Measurements from ENCODE around the gene RIMKLB. TPM values are rescaled to one million over a fixed set of nuclear protein-coding genes. Genes with fewer than 3 reads are reported as not detected.
"Not testable (repeated sequence)": the region's sequence is repeated elsewhere in the genome, so short reads cannot be mapped to it uniquely, and the experiment has no call there.

RIMKLB gene
- total RNA-seq, 1 experiment from 2014 or later, result 21.4 TPM

- H3K36me3 ChIP-seq; H3K4me1 ChIP-seq (replicated peaks); H3K27ac ChIP-seq; H3K9me3 ChIP-seq (replicated peaks); H3K4me3 ChIP-seq; H3K27me3 ChIP-seq (replicated peaks); DNase-seq (ENCODE audit: low read depth in 1 of 2, low spot score in 2 of 2): not testable (repeated sequence)
Observed at GRCh38 chr12:8766121-8766520, 68.3 kb downstream of the RIMKLB start.

DNA sequence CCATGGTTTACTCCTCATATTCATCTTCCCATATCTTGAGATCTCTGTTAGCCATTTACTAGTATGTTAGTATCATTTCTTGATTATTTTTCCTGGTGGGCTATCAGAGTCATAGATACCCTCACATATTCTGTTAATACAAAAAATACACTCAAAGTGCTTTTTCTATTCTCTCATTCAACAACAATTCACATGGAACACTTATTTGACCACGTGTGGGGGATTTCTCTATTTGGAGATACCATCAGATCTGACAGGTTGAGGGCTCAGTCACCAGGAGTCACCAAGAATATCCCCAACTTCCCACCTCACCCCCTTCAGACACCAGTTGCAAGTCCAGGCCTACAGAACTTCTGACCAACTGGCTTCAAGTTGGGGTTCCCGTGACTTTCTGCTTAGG is 72.7 kb downstream of the RIMKLB start:
- no peak overlapping the region for H3K27ac ChIP-seq
- H3K9me3 ChIP-seq (replicated peaks), result no peaks in the 10 kb centered on the region
- peaks cover 9% of the 10 kb centered on the region; the same call in 1 of the 2 replicates for H3K36me3 ChIP-seq
- no peaks in the 10 kb centered on the region for H3K27me3 ChIP-seq (replicated peaks)
- H3K4me3 ChIP-seq, result no peak overlapping the region
- no peaks in the 10 kb centered on the region for H3K4me1 ChIP-seq (replicated peaks)
- no peak for DNase-seq (ENCODE audit: low read depth in 1 of 2, low spot score in 2 of 2)

DNA sequence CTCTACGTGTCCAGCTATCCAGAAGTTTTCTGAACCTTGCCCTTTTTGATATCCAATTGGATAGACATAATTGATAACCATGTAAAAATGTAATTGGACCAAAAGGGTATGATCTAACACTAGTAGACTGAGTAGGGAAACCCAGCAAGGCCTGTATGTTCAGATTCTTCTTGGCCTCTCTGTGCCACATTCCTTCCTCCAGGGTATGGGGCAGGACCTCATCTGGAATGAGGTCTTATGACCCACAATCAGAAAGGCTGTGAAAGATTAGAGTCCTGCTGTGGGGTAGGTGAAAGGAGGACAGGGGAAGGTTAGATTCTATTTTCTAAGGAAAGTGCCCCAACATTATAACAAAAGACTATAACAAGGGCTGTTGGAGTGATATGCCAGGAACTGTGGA is 73.3 kb downstream of the RIMKLB start:
- no peaks in the 10 kb centered on the region for H3K9me3 ChIP-seq (replicated peaks)
- H3K27me3 ChIP-seq (replicated peaks), result no peaks in the 10 kb centered on the region
- H3K36me3 ChIP-seq, result peaks cover 13% of the 10 kb centered on the region; the same call in 1 of the 2 replicates
- DNase-seq (ENCODE audit: low read depth in 1 of 2, low spot score in 2 of 2), result no peak
- no peak overlapping the region for H3K4me3 ChIP-seq
- H3K27ac ChIP-seq, result no peak overlapping the region
- H3K4me1 ChIP-seq (replicated peaks), result no peaks in the 10 kb centered on the region

DNA sequence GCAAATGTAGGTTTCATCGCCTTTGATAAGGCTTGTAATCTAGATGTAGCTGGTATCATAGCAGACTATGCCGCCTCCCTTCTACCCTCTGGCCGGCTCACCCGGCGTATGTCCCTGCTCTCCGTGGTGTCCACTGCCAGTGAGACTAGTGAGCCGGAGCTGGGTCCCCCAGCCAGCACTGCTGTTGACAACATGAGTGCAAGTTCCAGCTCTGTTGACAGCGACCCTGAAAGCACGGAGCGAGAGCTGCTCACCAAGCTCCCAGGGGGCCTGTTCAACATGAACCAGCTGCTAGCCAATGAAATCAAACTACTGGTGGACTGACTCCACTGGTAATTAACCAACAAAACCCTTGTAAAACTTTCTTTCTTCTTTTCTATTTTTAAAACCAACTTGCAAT is 75.7 kb downstream of the RIMKLB start:
- Histone ChIP-seq H3K27ac (no peak overlapping the region), H3K36me3 (peaks cover 16% of the 10 kb centered on the region), H3K9me3 (replicated peaks) (no peaks in the 10 kb centered on the region), H3K27me3 (replicated peaks) (no peaks in the 10 kb centered on the region), H3K4me1 (replicated peaks) (no peaks in the 10 kb centered on the region), H3K4me3 (no peak overlapping the region)
- DNase-seq (ENCODE audit: low read depth in 1 of 2, low spot score in 2 of 2), result no peak

- Histone ChIP-seq H3K9me3 (replicated peaks) (no peaks in the 10 kb centered on the region), H3K27me3 (replicated peaks) (no peaks in the 10 kb centered on the region), H3K4me1 (replicated peaks) (no peaks in the 10 kb centered on the region), H3K4me3 (no peak overlapping the region), H3K27ac (no peak overlapping the region), H3K36me3 (peaks cover 25% of the 10 kb centered on the region)
- no peak for DNase-seq (ENCODE audit: low read depth in 1 of 2, low spot score in 2 of 2)
Observed at GRCh38 chr12:8779281-8779680, 81.5 kb downstream of the RIMKLB start.

DNA sequence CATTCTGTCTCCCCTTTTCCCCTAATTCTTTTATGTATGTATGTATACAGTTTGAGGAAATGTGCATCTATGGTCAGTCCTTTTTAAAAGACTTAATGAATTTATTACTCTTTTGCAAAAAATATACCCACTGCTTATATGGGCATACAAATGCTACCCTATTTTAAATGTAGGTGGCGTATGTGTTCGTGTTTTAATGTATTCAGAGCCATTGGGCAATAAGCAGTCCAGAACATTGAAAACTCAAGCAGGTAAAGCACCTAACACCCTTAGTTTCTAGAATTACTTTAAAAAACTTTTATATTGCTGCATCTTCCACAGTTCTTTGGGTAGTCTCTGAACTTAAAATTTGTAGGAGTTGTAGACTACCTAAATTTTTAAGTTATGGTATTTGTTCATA is 82.1 kb downstream of the RIMKLB start:
- H3K27ac ChIP-seq, result no peak overlapping the region
- no peaks in the 10 kb centered on the region for H3K9me3 ChIP-seq (replicated peaks)
- H3K36me3 ChIP-seq, result peaks cover 25% of the 10 kb centered on the region
- H3K27me3 ChIP-seq (replicated peaks), result no peaks in the 10 kb centered on the region
- no peak for DNase-seq (ENCODE audit: low read depth in 1 of 2, low spot score in 2 of 2)
- H3K4me1 ChIP-seq (replicated peaks), result no peaks in the 10 kb centered on the region
- no peak overlapping the region for H3K4me3 ChIP-seq

DNA sequence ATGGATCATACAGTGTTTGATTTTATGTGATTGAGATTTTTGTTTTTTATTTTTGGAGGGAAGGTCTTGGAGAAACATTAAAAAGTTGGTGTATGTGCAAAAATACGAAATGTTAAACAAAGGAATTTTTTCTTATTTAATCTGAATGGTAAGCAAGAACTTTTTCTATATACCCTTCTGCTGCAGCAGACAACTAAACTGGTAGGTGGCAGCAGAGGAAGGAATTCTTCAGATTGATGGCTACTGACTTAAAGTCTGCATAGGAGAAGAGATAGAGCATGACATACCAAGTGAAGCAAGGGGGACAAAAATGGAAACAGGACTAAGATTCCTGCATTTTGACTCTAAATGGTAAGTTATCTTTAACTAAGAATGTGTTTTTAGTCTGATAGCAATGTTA is 82.6 kb downstream of the RIMKLB start:
- no peak overlapping the region for H3K4me3 ChIP-seq
- no peak overlapping the region for H3K27ac ChIP-seq
- peak in 1 of 2 experiments; percentile 4 for DNase-seq (ENCODE audit: low read depth in 1 of 2, low spot score in 2 of 2)
- H3K4me1 ChIP-seq (replicated peaks), result no peaks in the 10 kb centered on the region
- no peaks in the 10 kb centered on the region for H3K9me3 ChIP-seq (replicated peaks)
- H3K36me3 ChIP-seq, result peaks cover 25% of the 10 kb centered on the region
- H3K27me3 ChIP-seq (replicated peaks), result no peaks in the 10 kb centered on the region

GRCh38 chr12:8781381-8782127 is 83.8 kb downstream of the RIMKLB start:
- no peaks in the 10 kb centered on the region for H3K9me3 ChIP-seq (replicated peaks)
- H3K27ac ChIP-seq, result no peak overlapping the region

GRCh38 chr12:8784290-8784888 is 86.6 kb downstream of the RIMKLB start:
- Histone ChIP-seq H3K9me3 (replicated peaks) (no peaks in the 10 kb centered on the region), H3K4me1 (replicated peaks) (no peaks in the 10 kb centered on the region), H3K36me3 (peaks cover 14% of the 10 kb centered on the region; the same call in 1 of the 2 replicates), H3K27ac (no peak overlapping the region), H3K27me3 (replicated peaks) (no peaks in the 10 kb centered on the region), H3K4me3 (no peak overlapping the region)
- DNase-seq (ENCODE audit: low read depth in 1 of 2, low spot score in 2 of 2), result no peak

More at GRCh38 chr12:8781381-8782127, 83.8 kb downstream of the RIMKLB start:
- DNase-seq (ENCODE audit: low read depth in 1 of 2, low spot score in 2 of 2), result no peak
- Histone ChIP-seq H3K27me3 (replicated peaks) (no peaks in the 10 kb centered on the region), H3K4me1 (replicated peaks) (no peaks in the 10 kb centered on the region), H3K4me3 (no peak overlapping the region), H3K36me3 (peaks cover 21% of the 10 kb centered on the region)

- Histone ChIP-seq H3K27me3 (replicated peaks) (no peaks in the 10 kb centered on the region), H3K36me3 (peaks cover 13% of the 10 kb centered on the region; the same call in 1 of the 2 replicates), H3K27ac (no peak overlapping the region), H3K9me3 (replicated peaks) (no peaks in the 10 kb centered on the region), H3K4me3 (no peak overlapping the region), H3K4me1 (replicated peaks) (no peaks in the 10 kb centered on the region)
- DNase-seq (ENCODE audit: low read depth in 1 of 2, low spot score in 2 of 2), result no peak
Observed at GRCh38 chr12:8785499-8785898, 87.7 kb downstream of the RIMKLB start.

- DNase-seq (ENCODE audit: low read depth in 1 of 2, low spot score in 2 of 2); H3K27ac ChIP-seq; H3K9me3 ChIP-seq (replicated peaks); H3K36me3 ChIP-seq; H3K4me1 ChIP-seq (replicated peaks); H3K4me3 ChIP-seq; H3K27me3 ChIP-seq (replicated peaks): not testable (repeated sequence)
Observed at GRCh38 chr12:8787206-8787605, 89.4 kb downstream of the RIMKLB start.

GRCh38 chr12:8788706-8789105 is 90.9 kb downstream of the RIMKLB start:
- not testable (repeated sequence) for H3K36me3 ChIP-seq; H3K27me3 ChIP-seq (replicated peaks); H3K4me3 ChIP-seq; H3K4me1 ChIP-seq (replicated peaks); H3K9me3 ChIP-seq (replicated peaks); H3K27ac ChIP-seq; DNase-seq (ENCODE audit: low read depth in 1 of 2, low spot score in 2 of 2)

GRCh38 chr12:8789341-8790013 is 91.7 kb downstream of the RIMKLB start:
- not testable (repeated sequence) for H3K4me3 ChIP-seq; H3K36me3 ChIP-seq; H3K27me3 ChIP-seq (replicated peaks); H3K4me1 ChIP-seq (replicated peaks); DNase-seq (ENCODE audit: low read depth in 1 of 2, low spot score in 2 of 2); H3K27ac ChIP-seq; H3K9me3 ChIP-seq (replicated peaks)

GRCh38 chr12:8793226-8793625 is 95.4 kb downstream of the RIMKLB start:
- not testable (repeated sequence) for H3K36me3 ChIP-seq; DNase-seq (ENCODE audit: low read depth in 1 of 2, low spot score in 2 of 2); H3K4me1 ChIP-seq (replicated peaks); H3K27me3 ChIP-seq (replicated peaks); H3K27ac ChIP-seq; H3K4me3 ChIP-seq; H3K9me3 ChIP-seq (replicated peaks)
